ENCODE results near the gene SETD7. TPM values are rescaled to one million over a fixed set of nuclear protein-coding genes. Genes with fewer than 3 reads are reported as not detected.
A peak's percentile ranks its signal among the peaks of the same experiment; 100 is the strongest.
"Not testable (repeated sequence)": the region's sequence is repeated elsewhere in the genome, so short reads cannot be mapped to it uniquely, and the experiment has no call there.

The SETD7 gene
- total RNA-seq, 4 donors from 2014 or later, result 23.4 to 50.7 (median 39.6) TPM

DNA sequence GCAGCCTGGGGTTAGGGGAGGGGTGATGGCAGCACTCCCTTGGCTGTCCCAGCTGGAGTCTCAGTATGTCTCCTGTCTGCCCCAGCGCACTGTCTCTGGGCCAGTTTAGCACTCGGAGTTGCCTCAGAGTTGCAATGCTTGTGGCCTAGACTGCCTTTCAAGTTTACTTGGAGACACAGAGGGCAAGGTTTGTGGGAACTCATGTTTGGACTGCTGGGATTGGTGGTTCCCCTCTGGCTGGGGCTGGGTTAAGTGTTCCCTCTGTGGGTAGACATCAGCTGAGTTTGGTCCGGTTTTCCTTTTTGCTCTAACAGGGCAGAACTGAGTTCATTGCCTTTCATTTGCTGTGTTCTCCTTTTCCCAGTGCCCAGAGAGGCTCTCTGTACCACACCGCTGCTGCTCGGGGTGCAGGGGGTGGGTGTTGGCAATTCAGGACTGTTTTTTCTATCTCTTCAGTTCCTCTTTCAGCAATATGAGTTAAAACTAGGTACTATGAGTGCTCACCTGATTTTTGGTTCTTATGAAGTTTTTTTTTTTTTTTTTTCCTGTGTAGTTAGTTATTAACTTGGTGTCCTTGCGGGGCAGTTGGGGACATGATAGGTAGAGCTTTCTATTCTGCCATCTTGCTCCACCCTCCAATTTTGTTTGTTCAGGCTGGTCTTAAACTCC, 84.9 kb downstream of the SETD7 start:
- Histone ChIP-seq H3K36me3 (peaks cover 0 to 27% (median 5%) of the 10 kb centered on the region in 3 donors), H3K9me3 (peaks cover 0 to 7% (median 0%) of the 10 kb centered on the region in 3 donors), H3K4me1 (peaks cover 0 to 14% (median 0%) of the 10 kb centered on the region in 3 donors), H3K27me3 (no peaks in the 10 kb centered on the region), H3K4me3 (no peak overlapping the region), H3K27ac (no peak overlapping the region)
- TF ChIP-seq POLR2A (IDR thresholded peaks at IDR 0.05), result no peak
- TF ChIP-seq, protein P1, sequence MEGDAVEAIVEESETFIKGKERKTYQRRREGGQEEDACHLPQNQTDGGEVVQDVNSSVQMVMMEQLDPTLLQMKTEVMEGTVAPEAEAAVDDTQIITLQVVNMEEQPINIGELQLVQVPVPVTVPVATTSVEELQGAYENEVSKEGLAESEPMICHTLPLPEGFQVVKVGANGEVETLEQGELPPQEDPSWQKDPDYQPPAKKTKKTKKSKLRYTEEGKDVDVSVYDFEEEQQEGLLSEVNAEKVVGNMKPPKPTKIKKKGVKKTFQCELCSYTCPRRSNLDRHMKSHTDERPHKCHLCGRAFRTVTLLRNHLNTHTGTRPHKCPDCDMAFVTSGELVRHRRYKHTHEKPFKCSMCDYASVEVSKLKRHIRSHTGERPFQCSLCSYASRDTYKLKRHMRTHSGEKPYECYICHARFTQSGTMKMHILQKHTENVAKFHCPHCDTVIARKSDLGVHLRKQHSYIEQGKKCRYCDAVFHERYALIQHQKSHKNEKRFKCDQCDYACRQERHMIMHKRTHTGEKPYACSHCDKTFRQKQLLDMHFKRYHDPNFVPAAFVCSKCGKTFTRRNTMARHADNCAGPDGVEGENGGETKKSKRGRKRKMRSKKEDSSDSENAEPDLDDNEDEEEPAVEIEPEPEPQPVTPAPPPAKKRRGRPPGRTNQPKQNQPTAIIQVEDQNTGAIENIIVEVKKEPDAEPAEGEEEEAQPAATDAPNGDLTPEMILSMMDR (IDR thresholded peaks at IDR 0.05), result no peak
- intact Hi-C loops (cut with DNase I), result no loop called here
- WGBS, 2 donors, result 86 to 94% methylated on average over 4 to 5 of the region's 6 CpGs
- DNase-seq, result no peak

DNA sequence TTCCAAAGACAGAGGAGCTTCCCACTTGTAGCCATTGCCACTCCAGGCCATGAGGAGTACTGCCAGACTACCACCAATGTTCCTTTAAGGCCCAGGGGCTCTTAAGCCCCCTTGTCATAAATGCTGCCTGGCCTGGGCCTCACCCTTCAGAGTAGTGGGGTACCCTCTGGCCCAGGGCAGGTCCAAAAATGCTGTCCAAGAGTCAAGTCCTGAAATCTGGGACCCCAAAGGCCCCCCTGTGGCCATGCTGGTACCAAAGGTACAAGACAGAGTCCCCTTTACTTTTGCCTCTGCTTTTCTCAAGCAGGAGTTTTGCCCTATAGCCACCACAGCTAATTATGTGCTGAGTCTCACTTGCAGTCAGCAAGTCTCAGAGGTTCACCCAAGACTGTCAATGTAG, 85.7 kb downstream of the SETD7 start:
- no peak overlapping the region for H3K27ac ChIP-seq
- H3K4me1 ChIP-seq, result peaks cover 0 to 14% (median 0%) of the 10 kb centered on the region in 3 donors
- H3K9me3 ChIP-seq, result peaks cover 0 to 7% (median 0%) of the 10 kb centered on the region in 3 donors
- no peak for TF ChIP-seq POLR2A (IDR thresholded peaks at IDR 0.05)
- TF ChIP-seq, protein P1 (IDR thresholded peaks at IDR 0.05), result no peak
- no peak for DNase-seq
- H3K27me3 ChIP-seq, result no peaks in the 10 kb centered on the region
- peaks cover 0 to 27% (median 5%) of the 10 kb centered on the region in 3 donors for H3K36me3 ChIP-seq
- H3K4me3 ChIP-seq, result no peak overlapping the region
- intact Hi-C loops (cut with DNase I), result no loop called here

DNA sequence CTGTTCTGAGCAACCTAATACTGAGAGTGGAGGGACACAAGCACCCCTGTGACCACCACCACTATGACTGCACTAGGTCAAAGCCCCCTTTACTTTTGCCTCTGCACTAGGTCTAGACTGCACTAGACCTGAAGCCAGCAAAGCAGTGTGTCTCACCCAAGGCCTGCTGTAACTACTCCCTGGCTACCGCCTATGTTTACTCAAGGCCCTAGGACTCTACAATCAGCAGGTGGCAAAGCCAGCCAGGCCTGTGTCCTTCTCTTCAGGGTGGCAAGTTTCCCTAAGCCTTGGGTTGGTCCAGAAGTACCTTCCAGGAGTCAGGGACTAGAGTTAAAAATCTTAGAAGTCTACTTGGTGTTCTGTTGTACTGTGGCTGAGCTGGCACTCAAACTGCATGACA, 86.2 kb downstream of the SETD7 start:
- H3K36me3 ChIP-seq, result peaks cover 0 to 27% (median 5%) of the 10 kb centered on the region in 3 donors
- no peak overlapping the region for H3K4me3 ChIP-seq
- intact Hi-C loops (cut with DNase I), result no loop called here
- peaks cover 0 to 7% (median 0%) of the 10 kb centered on the region in 3 donors for H3K9me3 ChIP-seq
- TF ChIP-seq POLR2A (IDR thresholded peaks at IDR 0.05), result no peak
- TF ChIP-seq, protein P1 (IDR thresholded peaks at IDR 0.05), result peak in 1 of 6 experiments; percentile 4
- DNase-seq, result no peak
- 57 to 71% methylated on average over 1 of the region's 1 CpG for WGBS, 2 donors
- peaks cover 0 to 14% (median 0%) of the 10 kb centered on the region in 3 donors for H3K4me1 ChIP-seq
- no peaks in the 10 kb centered on the region for H3K27me3 ChIP-seq
- H3K27ac ChIP-seq, result no peak overlapping the region

DNA sequence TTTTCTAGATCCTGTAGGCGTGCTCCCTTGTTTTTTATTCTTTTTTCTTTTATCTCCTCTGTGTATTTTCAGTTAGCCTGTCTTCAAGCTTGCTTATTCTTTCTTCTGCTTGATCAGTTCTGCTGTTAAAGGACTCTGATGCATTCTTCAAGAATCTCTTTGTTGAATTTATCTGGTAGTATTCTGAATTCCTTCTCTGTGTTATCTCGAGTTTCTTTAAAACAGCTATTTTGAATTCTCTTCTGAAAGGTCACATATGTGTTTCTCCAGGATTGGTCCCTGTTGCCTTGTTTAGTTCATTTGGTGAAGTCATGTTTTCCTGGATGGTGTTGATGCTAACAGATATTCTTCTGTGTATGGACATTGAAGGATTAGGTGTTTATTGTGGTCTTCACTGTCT, 86.8 kb downstream of the SETD7 start:
- WGBS, 2 donors, result 80 to 85% methylated on average over 2 of the region's 2 CpGs
- Histone ChIP-seq H3K9me3 (peaks cover 0 to 7% (median 0%) of the 10 kb centered on the region in 3 donors), H3K27ac (no peak overlapping the region), H3K4me3 (no peak overlapping the region), H3K27me3 (no peaks in the 10 kb centered on the region), H3K4me1 (peaks cover 0 to 14% (median 0%) of the 10 kb centered on the region in 3 donors), H3K36me3 (peaks cover 0 to 26% (median 5%) of the 10 kb centered on the region in 3 donors)
- no peak for DNase-seq
- intact Hi-C loops (cut with DNase I), result no loop called here
- no peak for TF ChIP-seq POLR2A (IDR thresholded peaks at IDR 0.05)
- TF ChIP-seq, protein P1 (IDR thresholded peaks at IDR 0.05), result no peak

GRCh38 chr4:139468756-139469155, 87.3 kb downstream of the SETD7 start:
- H3K4me3 ChIP-seq; H3K9me3 ChIP-seq; DNase-seq; H3K27me3 ChIP-seq; H3K27ac ChIP-seq; intact Hi-C loops (cut with DNase I): not testable (repeated sequence)
- Histone ChIP-seq H3K36me3 (peaks cover 0 to 22% (median 5%) of the 10 kb centered on the region in 3 donors), H3K4me1 (peaks cover 0 to 14% (median 0%) of the 10 kb centered on the region in 3 donors)

All from esophagus squamous epithelium (tissue), 5 donors.